GDM1 (cell line): ENCODE measurements around the gene TAC3.
"Not testable (repeated sequence)": the region's sequence is repeated elsewhere in the genome, so short reads cannot be mapped to it uniquely, and the experiment has no call there.

ENCODE experiments used
- DNase-seq: peaks from one replicate; lab custom pipeline; 2025; lab: John Stamatoyannopoulos, UW

TAC3 gene

DNA sequence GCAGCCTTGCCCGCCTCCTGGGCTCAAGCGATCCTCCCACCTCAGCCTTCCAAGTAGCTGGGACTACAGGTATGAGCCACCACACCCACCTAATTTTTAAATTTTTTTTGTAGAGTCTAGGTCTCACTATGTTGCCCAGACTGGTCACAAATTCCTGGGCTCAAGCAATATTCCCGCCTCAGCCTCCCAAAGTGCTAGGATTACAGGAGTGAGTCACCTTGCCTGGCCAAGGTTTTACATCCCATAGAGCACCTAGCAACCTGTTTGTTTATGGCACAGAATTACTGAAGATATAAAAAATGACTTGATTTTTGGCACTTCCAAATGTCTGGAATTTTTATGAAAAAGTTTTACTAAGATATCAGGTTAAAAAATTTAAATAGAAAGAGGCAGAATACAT lies 17.1 kb upstream of the TAC3 start:
- DNase-seq = no peak

DNA sequence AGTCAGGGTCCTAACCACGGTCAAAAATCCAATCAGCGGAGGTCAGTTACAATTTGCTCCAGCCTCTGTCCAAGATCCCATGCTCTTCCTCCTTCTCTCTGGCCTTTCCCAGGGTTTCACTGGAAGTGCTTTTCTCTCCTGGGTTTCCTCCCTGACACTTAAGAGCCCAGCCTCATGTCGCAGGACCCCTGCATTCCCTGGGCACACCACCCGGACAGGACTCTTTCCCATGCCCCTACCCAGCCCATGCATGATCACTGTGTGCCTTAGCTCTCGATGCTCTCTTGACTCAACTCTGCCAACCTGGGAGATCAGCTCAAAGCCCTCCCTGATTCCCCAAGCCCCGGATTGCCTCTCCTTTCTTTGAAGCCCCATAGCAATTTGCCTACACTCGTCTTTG lies 15.5 kb upstream of the TAC3 start:
- no peak for DNase-seq

DNA sequence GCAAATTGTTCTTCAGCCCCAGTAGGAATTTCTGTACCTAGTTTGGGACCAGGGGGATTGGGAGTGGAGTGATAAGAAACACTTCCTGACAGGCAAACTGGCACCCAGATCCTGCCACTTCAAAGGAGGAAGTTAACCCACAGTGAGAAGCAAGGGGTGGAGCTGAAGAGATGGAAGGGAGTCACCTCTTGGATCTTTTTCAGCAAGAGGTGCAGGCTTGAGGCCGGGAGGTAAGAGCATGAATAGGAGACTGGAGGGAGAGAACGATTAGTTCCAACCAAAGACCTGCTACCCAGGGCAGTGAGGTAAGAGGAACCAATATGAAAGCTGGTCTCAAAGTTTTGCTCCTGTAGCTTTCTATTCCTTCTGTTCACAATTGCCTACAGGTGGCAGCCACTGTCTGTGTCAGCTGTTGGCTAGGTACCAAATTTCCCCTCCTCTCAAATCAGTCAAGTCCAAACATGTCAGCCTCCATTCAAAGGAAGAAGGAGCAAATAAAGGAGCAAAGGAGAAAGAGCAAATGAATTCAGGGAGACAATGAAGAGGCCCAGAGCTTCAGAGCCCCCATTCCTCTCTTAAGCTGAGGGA lies 14.9 kb upstream of the TAC3 start:
- DNase-seq = peak; percentile 53

DNA sequence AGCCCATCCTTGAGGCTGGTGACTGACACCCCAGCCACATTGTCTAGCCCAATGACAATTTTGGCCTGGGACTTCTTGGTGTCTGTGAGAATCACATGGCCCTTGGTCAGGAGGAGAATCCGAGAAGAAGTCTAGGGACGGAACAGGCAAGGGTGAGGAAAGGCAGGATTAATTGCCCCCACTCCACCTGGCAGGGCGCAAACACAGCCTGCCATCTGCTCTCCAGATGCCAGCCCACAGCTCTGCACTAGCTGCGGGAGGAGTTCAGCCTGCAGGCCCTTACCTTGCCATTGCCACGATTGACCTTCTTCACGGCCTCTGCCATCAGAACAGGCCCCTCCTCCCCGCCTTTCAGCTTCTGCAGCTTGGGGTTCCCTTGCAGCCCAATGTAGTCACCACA lies 13.1 kb upstream of the TAC3 start:
- DNase-seq = no peak

DNA sequence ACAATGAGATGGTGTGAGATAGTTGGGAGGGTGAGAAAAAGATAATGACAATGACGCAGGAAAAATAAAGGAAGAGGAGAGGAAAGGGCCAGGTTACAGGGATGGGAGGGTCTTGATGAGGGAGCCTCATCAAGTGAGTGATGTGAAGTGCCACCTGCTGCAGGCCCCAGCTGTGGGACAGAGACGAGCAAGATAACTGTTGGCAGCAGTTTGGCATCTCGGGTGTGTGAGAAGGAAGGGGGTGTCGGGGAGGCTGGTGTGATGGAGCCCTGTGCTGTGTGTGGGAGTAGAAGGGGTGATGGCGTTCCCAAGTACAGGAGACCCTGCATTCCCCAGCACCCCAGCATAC lies 11.4 kb upstream of the TAC3 start:
- DNase-seq = no peak

DNA sequence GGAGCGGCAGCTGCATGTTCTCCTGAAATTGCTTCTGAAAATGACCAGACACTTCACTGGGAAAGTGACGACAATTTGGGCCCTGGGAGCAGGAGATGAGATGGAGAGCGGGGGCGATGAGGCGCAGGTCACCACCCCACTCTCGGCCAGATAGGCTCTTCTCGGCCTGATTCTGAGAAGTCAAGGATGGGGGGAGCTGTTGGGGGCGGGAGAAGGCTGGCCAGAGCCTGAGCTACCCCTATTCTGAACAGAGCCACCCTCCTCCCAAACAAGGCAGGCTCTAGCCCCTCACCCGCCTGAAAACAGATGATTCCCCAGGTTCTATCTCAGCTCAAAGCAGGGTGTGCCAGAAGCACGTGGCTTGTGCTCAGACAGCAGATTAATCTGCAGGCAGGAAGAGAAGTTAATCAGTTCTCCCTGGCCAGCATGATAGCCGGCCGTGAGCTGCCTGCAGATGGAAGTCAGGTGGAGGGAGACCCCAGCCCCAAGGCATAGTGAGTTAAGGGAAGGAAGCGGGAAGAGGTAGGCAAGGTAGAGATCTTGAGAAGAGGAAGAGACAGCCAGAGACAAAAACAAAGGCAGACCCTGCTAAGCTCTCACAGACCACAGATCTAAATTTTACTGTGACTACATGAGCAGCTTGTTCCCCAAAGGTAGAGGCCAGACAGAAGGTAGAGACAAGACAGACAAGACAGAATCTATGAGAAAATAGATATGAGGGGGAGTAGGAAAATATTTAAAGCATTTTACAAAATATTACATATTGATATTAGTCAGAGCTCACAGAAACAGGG lies 10.9 kb upstream of the TAC3 start:
- DNase-seq = no peak

DNA sequence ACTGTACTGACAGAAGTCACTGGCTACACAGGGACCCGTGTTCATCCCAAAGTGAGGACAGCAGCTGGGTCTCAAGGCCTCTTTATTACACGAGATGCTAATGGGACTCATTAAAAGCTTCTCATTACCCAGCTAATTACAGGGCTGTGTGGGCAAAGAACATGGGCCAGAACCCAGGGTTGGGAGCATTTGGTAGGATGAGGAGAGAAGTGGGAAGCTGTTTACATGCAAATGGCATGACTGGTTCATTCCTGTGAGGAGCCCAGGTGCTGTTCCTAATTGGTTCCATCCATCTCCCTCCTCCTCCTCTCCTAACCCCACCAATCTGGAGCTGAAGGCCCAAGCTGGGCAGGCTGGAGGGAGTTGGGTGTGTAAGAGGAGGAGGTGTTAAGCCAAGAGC lies 8.9 kb upstream of the TAC3 start:
- no peak for DNase-seq

DNA sequence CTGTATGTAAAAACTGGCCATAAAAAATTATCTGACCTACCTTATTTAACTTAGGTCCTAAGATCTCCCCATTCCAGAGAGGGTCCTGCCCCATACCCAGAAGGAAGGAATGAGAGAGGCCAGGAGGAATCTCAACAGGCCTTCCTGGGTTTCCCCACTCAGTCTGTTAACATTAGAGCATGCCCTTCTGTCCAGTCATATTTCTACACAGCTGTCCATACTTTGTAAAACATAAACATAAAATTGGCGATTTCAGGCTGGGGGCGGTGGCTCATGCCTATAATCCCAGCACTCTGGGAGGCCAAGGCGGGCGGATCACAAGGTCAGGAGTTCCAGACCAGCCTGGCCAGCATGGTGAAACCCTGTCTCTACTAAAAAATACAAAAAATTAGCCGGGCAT lies 6.0 kb upstream of the TAC3 start:
- not testable (repeated sequence) for DNase-seq

DNA sequence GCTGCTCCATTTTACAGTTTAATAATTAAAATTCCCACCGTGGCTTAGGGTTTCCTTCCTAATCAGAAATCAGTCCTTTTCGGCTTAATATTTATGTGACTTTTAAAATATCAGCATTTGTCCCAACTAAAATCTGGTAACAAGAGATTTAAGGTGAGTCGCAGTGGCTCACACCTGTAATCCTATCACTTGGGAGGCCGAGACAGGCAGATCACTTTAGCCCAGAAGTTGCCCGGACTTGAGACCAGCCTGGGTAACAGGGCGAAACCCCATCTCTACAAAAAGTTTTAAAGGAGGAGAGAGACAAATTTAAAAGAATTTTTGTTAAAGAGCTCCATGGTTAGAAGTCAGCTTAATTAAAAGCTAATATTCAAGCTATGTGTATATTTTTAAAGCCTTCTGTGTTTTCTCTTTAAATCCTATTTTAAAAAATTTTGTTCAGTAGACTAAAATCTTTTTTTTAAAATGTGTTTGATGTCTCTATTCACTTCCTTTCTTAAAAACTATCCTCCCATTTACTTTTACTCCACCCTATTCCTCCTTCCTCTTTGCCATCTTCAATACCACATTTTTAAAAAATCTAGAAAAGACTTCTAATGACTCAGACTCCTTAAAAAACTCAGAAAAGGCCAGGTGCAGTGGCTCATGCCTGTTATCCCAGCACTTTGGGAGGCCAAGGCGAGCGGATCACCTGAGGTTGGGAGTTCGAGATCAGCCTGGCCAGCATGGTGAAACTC lies 3.8 kb upstream of the TAC3 start:
- DNase-seq = no peak

DNA sequence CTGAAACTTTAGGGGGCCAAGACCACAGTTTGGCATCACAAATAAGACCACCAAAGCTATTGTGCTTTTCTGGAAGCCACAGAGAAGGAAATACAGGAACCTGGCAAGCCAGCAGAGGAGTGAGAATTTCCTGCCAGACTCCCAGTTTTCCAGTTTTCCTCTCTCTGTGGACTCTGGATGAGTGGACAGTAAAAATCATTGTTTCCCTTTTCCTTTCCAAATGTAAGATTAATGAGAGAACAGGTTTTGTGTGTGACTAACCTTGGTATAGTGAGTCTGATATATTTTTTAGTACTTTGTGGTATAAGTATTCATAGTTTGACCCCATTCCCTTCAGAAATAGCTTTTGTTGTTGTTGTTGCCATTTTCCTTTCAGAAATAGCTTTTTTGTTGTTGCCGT lies 2.6 kb upstream of the TAC3 start:
- DNase-seq = no peak

DNA sequence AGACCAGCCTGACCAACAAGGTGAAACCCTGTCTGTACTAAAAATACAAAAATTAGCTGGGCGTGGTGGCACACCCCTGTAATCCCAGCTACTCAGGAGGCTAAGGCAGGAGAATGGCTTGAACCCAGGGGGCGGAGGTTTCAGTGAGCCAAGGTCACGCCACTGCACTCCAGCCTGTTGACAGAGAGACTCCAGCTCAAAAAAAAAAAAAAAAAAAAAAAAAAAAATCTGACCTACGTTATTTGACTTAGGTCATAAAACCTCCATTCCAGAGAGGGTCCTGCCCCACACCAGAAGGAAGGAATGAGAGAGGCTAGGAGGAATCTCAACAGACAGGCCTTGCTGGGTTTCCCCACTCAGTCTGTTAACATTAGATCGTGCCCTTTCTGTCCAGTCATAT lies 2.0 kb upstream of the TAC3 start:
- DNase-seq = not testable (repeated sequence)

DNA sequence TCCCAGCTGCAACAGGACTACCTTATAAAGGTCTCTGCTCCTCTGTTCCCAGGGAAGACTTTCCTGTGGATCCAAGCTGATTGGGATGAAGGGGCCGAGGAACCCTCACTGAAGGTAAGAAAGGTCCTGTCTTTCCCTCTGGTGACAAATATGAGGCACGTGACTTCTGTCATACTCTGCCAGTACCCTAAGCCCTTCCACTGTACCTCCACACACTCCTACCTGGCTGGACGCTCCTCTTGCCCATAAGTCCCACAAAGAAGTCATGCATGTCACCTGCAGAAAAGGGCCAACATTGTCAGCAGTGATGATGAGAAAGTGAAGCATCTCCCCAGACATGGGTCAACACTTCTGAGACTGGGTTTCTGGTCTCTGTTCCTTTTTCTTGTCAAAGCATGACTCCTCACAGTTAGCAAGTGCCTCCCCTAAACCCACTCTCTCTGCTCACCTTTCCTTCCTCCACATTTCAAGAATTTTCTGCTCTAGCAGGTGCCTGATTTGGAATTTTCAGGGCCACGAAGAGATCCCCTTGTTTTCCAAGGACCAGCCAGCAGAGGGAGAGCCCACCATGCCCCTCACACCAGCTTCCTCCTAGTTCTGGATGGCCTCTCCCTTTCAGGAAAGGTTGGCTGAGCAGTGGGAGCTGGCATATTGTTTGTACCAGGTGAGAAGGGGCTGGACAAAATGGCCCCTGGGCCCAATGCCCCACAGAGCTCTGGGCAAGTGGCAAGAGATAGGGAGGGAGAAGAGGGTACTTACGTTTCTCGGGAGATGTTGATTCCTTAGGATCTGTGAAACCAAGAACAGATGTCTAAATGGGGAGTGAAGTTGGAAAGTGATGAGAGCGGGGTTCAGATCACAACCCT lies 3.5 kb downstream of the TAC3 start:
- DNase-seq = no peak

DNA sequence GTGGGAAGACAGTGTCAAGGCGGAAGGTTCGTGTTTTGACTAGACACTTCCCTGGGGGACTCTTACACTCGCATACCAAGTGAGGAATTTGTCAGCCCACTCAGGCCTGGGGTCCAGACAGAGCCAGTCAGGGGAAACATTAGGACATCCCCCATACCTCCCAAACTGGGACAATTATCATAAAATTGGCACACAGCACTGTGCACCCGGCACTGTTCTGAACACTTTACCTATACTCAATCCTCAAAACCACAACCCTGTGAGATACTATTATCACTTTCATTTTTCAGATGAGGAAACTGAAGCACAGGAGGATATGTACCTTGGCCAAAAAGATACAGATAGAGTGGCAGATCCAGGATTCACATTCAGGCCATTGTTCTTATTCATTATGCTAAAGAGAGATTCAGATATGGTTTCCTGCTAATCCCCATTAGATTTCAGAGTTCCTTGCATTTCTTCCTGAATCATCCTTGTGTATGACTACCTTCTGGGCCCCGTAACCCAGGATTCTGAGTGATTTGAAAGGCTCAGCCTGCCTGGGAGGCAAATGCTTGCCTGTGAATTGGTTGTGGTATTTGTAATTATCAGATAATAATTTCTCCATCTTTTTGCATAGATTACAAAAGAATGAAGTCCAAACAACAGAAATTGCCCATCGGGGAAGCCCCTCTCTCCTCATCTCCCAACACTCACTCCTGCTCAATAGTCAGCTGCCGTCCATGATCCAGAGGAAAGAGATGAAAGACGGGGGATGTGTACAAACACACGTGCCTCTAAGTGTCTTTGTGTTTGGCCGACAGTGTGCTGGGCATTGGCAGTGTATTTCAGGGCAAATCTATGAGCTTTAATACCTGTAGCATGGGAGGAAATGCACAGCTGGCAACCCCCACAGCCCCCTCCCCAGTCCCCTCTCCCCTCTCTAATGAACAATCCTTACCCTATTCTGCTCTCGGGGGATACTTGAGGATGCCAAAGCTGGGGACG lies 4.6 kb downstream of the TAC3 start:
- no peak for DNase-seq

DNA sequence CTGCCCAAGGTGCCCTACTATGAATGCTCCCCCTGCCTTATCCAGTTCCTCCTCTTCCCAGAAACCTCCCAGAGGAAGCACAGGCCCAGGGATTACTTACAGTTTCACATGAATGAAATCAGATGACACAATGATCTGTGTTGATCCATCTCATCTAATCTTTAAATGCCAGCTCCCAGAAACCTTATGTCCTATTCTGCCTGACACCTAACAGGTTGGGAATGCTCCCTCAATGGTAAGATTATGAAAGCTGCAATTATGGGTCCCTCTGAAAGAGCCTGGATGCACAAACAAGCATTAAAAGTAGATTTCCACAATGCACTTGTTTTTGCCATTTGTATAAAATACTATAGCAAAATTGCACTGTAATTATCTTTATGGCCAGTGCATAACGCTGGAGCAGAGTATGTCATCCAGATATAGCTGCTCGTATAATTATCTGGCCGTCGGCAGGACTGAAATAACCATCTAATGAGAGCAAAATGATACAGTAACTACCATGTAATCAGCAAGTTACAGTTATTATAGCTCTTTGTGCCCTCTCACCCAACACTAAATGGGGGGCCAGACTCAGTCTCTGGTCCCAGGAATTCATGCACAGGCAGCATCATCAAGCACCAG lies 5.6 kb downstream of the TAC3 start:
- no peak for DNase-seq

DNA sequence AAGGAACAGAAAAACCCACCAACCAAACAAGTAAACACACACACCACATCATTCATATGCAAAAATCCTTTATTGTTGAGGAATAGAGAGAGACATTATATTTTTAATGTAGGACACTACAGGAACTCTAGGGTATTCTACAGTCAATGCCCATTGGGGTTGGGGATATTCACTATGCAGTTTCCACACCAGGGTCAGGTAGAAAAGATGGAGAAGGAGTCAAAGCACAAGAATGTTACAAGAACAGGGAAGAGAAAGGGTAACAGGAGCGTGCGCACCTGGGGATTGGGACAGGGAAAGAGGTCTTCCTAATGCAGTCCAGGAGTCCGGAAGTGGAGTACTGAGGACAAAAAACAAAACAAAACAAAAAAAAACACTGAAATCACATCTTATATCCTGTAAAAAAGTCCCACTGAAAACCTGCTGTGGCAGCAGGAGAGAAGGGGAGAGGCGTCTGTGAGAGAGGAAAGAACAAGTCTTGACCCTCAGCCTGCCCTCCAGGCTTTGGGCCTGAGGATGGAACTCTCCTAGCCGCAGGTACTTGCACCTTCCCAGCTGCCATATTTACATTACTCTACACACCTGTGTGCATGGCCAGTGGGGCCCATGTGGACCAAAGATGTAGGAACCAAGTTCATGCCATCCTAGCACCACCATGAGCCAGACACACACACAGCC lies 6.2 kb downstream of the TAC3 start:
- no peak for DNase-seq

DNA sequence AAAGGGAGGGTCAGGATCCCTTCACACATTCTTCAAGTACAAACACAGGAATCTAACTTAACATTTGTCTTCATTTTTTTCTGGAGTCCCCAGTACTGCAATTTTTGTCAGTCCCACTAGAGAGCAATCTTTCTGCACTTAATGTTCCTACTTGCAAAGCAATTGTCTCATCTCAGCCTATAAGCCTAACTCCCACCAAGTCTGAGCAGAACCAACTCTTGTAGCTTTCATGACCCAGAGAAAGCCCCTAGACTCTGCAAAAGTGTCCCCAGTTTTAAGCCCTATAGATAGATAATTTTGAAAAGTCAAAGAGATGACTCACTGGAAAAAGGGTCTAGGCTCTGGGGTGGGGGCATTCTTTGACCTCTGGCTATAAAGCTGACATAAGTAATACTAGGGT lies 8.2 kb downstream of the TAC3 start:
- DNase-seq = peak; percentile 59

DNA sequence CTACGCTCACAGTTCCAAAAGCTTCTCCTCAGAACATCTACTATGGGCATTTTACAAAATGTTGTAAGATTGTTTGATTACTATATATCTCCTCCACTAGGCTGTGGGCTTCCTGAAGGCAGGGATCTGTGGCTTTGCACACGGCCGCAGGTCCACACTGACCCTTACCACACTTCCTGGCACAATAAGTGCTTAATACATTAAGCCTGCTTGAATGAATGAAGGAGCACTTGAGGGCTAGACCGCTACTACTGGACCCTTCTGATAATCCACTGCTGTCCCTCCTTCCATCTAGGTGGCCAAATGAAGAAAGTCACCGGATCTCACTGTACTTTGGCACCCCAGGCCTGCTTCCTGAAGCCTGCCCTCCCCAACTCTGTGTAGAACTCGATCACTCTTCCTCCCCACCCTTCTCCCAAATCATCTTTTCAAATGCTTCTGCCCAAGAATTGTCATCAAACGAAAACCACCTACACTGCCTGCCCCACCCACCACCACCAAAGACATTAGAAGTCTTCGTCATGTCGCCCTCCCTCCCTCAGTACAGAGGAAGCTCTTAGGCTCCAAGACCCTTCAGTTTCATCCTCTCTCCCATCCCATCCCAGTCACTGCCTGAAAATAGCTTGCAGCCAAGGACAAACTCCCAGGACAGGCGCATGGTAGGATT lies 9.4 kb downstream of the TAC3 start:
- DNase-seq = no peak

DNA sequence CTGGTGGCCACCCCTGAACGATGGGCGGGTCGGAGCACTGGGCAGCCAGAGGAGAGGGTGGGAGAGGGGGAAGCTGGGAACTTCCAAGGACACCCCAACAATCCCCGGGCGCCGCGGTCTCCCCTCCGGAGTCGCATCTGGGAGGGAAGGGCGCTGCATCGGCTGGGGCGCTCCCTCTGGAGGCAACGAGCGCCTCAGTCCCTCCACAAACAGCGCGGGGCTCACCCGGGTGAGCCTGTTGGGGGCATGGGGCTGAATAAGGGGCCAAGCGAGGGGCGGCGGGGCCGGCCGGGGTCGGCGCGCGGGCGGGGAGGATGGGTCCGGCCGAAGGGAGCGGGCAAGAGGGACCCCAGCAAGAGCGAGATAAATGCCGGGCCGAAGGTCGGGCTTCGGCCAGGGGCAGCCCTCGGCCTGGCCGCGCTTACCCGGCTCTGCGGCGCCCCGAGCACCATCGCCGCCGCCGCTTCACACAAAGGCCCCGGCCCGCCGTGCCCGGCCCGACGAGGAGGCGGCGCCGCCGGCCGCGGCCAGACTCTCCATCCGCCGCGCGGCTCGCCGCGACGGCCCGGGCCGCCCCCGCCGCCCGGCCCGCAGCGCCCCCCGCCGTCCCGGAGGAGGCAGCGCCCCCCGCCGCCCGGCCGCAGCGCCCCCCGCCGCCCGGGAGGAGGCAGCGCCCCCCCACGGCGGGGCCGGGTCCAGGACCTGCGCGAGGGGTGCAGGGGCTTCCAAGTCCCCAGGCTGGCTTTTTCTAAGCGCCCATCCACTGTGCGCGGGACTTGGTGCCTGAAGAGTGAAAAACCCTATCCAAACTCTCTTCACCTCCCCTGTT lies 10.1 kb downstream of the TAC3 start, which contains the start of gene ZBTB39:
ZBTB39 (minus strand) TSS at position 567 of the 829 bp plus-strand sequence. CDS start 1,629 bp downstream, outside the sequence.
- peak; percentile 55 for DNase-seq

DNA sequence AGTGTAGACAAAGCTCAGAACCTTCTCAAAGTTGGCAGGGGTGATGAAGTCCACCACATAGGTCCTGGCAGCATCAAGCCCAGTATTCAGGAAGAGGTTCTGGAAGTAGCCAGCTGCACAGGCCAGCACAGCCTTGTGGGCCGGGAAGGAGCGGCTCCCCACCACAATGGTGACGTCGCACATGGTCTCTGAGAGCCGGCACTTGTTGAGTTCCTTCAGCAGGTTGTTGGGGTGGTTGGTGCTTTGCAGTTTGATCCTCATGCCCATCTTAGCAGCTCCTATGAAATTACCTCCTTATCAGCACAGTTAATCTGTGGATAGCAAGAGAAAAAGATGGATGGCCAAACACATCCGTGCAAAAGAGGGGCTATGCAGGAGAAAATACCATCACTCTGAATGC lies 11.7 kb downstream of the TAC3 start:
- DNase-seq = no peak
